Activated B cell treated with CpG ODN at 0.5 μM for 24 hours (primary cell): ENCODE data around the gene NLGN2. TPM values are rescaled to one million over a fixed set of nuclear protein-coding genes. Genes with fewer than 3 reads are reported as not detected.

ENCODE experiments used
- ATAC-seq: fragments of 200-7000 bp; cut with Tn5 transposase; one replicate; pipeline ENCODE4 v1.10.0; 2021; ENCODE audit warnings: low read depth, mild to moderate bottlenecking, moderate library complexity
- CTCF ChIA-PET: fragments of 350-600 bp; sonication (Branson Sonifier 250); formaldehyde crosslinking; loops from one replicate; lab custom pipeline; 2021; ENCODE audit warnings: antibody characterized with exemption; lab: Charles Lee
- POLR2A ChIA-PET: fragments of 350-600 bp; sonication (Branson Sonifier 250); formaldehyde crosslinking; loops from one replicate; lab custom pipeline; 2021; ENCODE audit warnings: antibody characterized with exemption; lab: Charles Lee
- DNase-seq: peaks from one replicate; pipeline ENCODE4 v3.0.0; 2022
- H3K27ac Mint-ChIP-seq: one replicate; pipeline ENCODE4 v1.8.0; 2020; ENCODE audit warnings: mixed read lengths
- H3K27me3 Mint-ChIP-seq: one replicate; pipeline ENCODE4 v1.8.0; 2021; ENCODE audit warnings: mixed read lengths
- H3K36me3 Mint-ChIP-seq: one replicate; pipeline ENCODE4 v1.8.0; 2021; ENCODE audit warnings: low read depth, mixed read lengths
- H3K4me1 Mint-ChIP-seq: one replicate; pipeline ENCODE4 v1.8.0; 2021; ENCODE audit warnings: mixed read lengths
- H3K4me3 Mint-ChIP-seq: one replicate; pipeline ENCODE4 v1.8.0; 2020; ENCODE audit warnings: mild to moderate bottlenecking, mixed read lengths
- H3K9me3 Mint-ChIP-seq: one replicate; pipeline ENCODE4 v1.8.0; 2020; ENCODE audit warnings: mixed read lengths
- intact Hi-C: fragments of 100-400 bp; cut with micrococcal nuclease; formaldehyde crosslinking; loops from one replicate; pipeline ENCODE4 v1.15.1; 2024
- total RNA-seq: library from RNA; stranded (reverse); gene quantifications from 2 replicates; pipeline ENCODE4 v1.2.3, GENCODE V29; 2022
- TF ChIP-seq, protein P1 (sequence below): fragments of 200-600 bp; IDR thresholded peaks from one replicate; pipeline ENCODE4 v1.8.0; 2022; ENCODE audit warnings: antibody characterized with exemption, mild to moderate bottlenecking

The NLGN2 gene
- total RNA-seq, 1 donor from 2014 or later: 1.1 TPM

DNA sequence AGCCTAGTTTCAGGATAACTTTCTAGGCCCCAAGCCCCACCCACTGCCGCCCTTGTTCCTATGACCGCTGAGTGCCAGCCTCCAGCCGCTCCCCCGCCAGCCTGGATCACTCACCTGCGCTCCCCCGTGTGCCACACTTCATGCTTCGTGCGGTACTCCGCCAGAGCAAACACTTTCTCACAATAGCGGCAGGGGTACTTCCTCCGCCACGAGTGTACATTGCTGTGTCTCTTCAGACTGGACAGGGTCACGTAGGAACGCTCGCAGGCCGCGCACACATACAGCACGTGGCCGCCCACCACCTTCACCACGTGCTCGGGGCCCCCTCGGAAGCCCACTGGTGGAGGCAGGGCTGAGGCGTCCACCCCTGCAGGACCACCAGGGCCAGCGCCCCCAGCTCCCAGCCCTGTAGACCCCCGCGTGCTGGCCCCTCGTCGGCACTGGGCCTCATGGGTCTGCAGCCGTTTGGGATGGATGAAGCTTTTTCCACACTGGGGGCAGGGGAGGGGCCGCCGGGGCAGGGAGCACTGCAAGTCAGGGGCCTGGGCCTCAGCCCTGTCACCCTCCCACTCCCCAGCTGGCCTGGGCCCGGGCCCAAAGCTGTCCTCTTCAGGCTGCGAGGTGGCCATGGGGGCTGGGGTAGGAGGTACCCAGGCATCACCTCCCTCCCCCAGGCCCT, 58.1 kb downstream of the NLGN2 start:
- Mint-ChIP-seq H3K4me3 (no peak overlapping the region), H3K27ac (no peak overlapping the region), H3K36me3 (peaks cover 33% of the 10 kb centered on the region), H3K27me3 (no peaks in the 10 kb centered on the region), H3K4me1 (peaks cover 20% of the 10 kb centered on the region), H3K9me3 (no peaks in the 10 kb centered on the region)
- no peak for DNase-seq
- ChIA-PET POLR2A (no interaction called here), CTCF (no interaction called here)
- TF ChIP-seq, protein P1, sequence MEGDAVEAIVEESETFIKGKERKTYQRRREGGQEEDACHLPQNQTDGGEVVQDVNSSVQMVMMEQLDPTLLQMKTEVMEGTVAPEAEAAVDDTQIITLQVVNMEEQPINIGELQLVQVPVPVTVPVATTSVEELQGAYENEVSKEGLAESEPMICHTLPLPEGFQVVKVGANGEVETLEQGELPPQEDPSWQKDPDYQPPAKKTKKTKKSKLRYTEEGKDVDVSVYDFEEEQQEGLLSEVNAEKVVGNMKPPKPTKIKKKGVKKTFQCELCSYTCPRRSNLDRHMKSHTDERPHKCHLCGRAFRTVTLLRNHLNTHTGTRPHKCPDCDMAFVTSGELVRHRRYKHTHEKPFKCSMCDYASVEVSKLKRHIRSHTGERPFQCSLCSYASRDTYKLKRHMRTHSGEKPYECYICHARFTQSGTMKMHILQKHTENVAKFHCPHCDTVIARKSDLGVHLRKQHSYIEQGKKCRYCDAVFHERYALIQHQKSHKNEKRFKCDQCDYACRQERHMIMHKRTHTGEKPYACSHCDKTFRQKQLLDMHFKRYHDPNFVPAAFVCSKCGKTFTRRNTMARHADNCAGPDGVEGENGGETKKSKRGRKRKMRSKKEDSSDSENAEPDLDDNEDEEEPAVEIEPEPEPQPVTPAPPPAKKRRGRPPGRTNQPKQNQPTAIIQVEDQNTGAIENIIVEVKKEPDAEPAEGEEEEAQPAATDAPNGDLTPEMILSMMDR: no peak
- intact Hi-C loops: no loop called here
- ATAC-seq: no peak

DNA sequence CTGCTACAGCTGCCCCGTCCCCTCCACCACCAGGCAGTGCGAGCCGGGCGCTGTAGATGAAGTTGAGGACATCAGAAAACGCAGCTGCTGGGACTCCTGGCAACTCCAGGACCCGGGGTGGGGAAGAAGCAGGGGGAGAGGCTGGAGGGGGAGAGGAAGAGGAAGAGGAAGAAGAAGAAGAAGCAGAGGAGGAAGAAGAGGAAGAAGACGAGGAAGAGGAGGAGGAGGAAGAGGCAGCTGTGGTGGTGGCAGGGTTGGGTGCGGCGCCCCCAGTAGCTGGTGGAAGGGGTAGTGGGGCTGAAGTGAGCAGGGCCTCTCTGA, 58.6 kb downstream of the NLGN2 start:
- ChIA-PET CTCF (no interaction called here), POLR2A (no interaction called here)
- H3K4me3 Mint-ChIP-seq: no peak overlapping the region
- H3K27me3 Mint-ChIP-seq: no peaks in the 10 kb centered on the region
- DNase-seq (no peak), ATAC-seq (no peak)
- TF ChIP-seq, protein P1: no peak
- peaks cover 31% of the 10 kb centered on the region for H3K36me3 Mint-ChIP-seq
- peaks cover 20% of the 10 kb centered on the region for H3K4me1 Mint-ChIP-seq
- no peak overlapping the region for H3K27ac Mint-ChIP-seq
- H3K9me3 Mint-ChIP-seq: no peaks in the 10 kb centered on the region
- intact Hi-C loops: no loop called here

DNA sequence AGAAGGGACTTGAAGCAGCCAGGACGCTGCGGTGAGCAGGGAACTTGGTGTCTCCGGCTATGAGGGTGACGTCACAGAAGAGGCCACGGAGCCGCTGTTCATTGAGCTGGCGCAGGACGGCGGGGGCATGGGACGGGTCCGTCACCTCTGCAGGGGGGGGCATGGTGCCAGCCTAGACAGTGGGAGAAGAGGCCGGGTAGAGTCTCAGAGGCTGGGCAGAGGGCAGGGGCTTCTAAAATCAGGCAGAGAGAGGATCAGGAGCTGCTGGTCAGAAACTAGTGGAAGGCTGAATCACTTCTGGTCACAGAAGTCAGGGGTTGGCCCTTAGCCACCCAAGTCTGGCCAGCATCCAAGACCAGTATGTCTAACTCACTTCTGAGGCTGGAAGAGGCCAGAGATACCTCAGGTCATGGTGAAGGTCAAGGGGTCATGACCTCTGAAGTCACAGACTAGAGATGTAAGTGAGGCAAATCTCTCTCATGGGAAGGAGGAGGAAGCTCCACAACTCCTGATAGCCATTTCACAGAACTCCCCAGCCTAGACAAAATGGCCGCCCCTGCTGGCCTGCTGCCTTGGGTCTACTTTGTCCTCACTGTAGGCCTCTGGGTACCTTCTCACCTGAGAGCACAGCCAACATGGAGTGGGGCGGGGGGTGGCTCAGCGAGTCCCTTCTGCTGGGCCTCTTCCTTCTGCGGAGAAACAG, 59.1 kb downstream of the NLGN2 start:
- TF ChIP-seq, protein P1: no peak
- Mint-ChIP-seq H3K27ac (peak overlapping the region; percentile 56), H3K27me3 (no peaks in the 10 kb centered on the region), H3K4me1 (peaks cover 24% of the 10 kb centered on the region), H3K9me3 (no peaks in the 10 kb centered on the region), H3K36me3 (peaks cover 31% of the 10 kb centered on the region), H3K4me3 (no peak overlapping the region)
- ATAC-seq: no peak
- DNase-seq: no peak
- intact Hi-C loops: no loop called here
- CTCF ChIA-PET: no interaction called here
- POLR2A ChIA-PET: interaction anchor here (1.4 kb wide), 1 partner anchor 12 kb away, joined by 5 read pairs; the partner anchor contains the start of gene ZBTB4

DNA sequence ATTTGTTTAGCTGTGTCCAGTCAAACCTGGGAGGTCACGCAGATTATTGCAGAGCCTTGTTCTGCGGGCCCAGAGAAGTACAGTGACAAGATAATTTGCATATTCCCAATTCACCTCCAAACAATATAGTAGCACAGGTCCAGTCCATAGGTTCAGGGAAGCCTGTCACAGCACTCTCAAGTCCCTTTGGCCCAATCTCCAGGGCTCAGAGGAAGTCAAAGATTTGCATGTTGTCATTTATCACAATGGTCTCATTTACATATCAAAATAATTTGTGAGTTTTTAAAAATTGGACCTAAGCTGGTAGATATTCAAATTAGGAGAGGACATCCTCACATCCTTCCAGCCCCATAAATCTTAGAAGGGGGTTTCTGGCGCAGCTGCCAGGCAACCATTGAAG, 59.9 kb downstream of the NLGN2 start:
- Mint-ChIP-seq H3K36me3 (peaks cover 31% of the 10 kb centered on the region), H3K27ac (peak overlapping the region; percentile 56), H3K9me3 (no peaks in the 10 kb centered on the region), H3K4me3 (no peak overlapping the region), H3K4me1 (peaks cover 30% of the 10 kb centered on the region), H3K27me3 (no peaks in the 10 kb centered on the region)
- TF ChIP-seq, protein P1: no peak
- ATAC-seq (no peak), DNase-seq (no peak)
- POLR2A ChIA-PET: interaction anchor here (1.0 to 1.4 kb wide), 2 partner anchors 11 to 17 kb away, joined by 3 to 5 read pairs; partner anchors contain the start of genes POLR2A and ZBTB4
- CTCF ChIA-PET: no interaction called here
- intact Hi-C loops: no loop called here

DNA sequence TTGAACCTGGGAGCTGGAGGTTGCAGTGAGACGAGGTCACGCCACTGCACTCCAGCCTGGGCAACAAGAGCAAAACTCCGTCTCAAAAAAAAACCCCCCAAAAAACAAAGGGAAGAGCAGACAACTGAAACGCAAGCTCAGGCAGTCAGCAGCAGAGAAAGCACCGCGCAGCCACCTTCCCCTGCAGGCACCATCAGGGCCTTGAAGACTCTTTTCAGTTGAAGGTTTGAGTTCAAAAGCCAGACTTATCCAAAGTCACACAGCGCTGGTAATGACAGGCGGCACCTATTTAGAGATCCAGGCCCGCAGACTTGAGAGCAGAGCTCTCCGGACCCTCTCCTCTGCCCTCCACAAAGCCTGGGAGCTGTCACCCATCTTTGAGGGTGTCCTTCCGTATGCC, 60.6 kb downstream of the NLGN2 start:
- no peaks in the 10 kb centered on the region for H3K9me3 Mint-ChIP-seq
- DNase-seq (no peak), ATAC-seq (no peak)
- no peak overlapping the region for H3K27ac Mint-ChIP-seq
- POLR2A ChIA-PET: interaction anchor here (1.0 to 1.4 kb wide), 2 partner anchors 11 to 16 kb away, joined by 3 to 5 read pairs; partner anchors contain the start of genes POLR2A and ZBTB4
- H3K27me3 Mint-ChIP-seq: no peaks in the 10 kb centered on the region
- H3K4me3 Mint-ChIP-seq: no peak overlapping the region
- CTCF ChIA-PET: no interaction called here
- peaks cover 27% of the 10 kb centered on the region for H3K36me3 Mint-ChIP-seq
- TF ChIP-seq, protein P1: no peak
- intact Hi-C loops: no loop called here
- peaks cover 31% of the 10 kb centered on the region for H3K4me1 Mint-ChIP-seq
